Panc1 (cell line): ENCODE results near the gene GHITM.

ENCODE experiments used
- POLR2AphosphoS5 ChIP-seq: IDR thresholded peaks from 2 replicates; pipeline ENCODE4 v1.6.1; 2012; ENCODE audit warnings: mild to moderate bottlenecking, low read depth, low read length, moderate library complexity
- SIN3A ChIP-seq: IDR thresholded peaks from 2 replicates; pipeline ENCODE4 v1.6.1; 2012; ENCODE audit warnings: low read depth, mild to moderate bottlenecking, low read length, moderate library complexity, borderline replicate concordance; ENCODE audit not compliant: insufficient read depth
- TCF7L2 ChIP-seq: IDR thresholded peaks from 2 replicates; pipeline ENCODE4 v1.6.1; 2011; ENCODE audit warnings: mild to moderate bottlenecking, low read depth, low read length, inconsistent platforms
- TF ChIP-seq, protein P1 (sequence below): fragments of 450-650 bp; IDR thresholded peaks from 2 replicates; pipeline ENCODE4 v1.5.1; 2017; ENCODE audit warnings: mild to moderate bottlenecking
- TF ChIP-seq, protein P2 (sequence below), 2 experiments: IDR thresholded peaks; 2 replicates each; pipeline ENCODE4 v1.6.1; 2011 to 2012; ENCODE audit warnings: low read depth in 2 of 2, control low read depth in 1 of 2, low read length in 1 of 2, mild to moderate bottlenecking in 1 of 2, moderate library complexity in 1 of 2; ENCODE audit not compliant: insufficient read depth in 1 of 2

DNA sequence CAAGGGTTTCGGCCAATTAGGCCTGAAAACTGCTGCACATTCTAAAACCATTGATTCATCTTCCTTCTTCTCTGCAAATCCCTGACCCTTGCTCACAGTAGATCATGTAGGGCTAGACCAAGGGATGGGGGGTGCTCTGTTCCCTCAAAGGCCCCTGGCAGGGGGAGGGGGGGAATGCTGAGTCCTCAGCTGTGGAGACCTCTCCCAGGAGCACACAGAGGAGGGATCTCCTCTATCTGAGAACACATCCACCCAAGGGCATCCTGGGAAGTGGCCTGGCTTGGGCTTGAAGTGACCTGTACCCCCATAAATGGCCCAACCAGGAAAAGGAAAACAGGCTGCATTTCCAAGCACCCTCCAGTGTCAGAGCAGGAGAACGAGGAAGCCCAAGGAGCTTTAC is 54.0 kb downstream of the GHITM start:
- TF ChIP-seq, protein P1, sequence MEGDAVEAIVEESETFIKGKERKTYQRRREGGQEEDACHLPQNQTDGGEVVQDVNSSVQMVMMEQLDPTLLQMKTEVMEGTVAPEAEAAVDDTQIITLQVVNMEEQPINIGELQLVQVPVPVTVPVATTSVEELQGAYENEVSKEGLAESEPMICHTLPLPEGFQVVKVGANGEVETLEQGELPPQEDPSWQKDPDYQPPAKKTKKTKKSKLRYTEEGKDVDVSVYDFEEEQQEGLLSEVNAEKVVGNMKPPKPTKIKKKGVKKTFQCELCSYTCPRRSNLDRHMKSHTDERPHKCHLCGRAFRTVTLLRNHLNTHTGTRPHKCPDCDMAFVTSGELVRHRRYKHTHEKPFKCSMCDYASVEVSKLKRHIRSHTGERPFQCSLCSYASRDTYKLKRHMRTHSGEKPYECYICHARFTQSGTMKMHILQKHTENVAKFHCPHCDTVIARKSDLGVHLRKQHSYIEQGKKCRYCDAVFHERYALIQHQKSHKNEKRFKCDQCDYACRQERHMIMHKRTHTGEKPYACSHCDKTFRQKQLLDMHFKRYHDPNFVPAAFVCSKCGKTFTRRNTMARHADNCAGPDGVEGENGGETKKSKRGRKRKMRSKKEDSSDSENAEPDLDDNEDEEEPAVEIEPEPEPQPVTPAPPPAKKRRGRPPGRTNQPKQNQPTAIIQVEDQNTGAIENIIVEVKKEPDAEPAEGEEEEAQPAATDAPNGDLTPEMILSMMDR = no peak
- no peak for TF ChIP-seq POLR2AphosphoS5
- no peak for TF ChIP-seq SIN3A
- TF ChIP-seq, protein P2, sequence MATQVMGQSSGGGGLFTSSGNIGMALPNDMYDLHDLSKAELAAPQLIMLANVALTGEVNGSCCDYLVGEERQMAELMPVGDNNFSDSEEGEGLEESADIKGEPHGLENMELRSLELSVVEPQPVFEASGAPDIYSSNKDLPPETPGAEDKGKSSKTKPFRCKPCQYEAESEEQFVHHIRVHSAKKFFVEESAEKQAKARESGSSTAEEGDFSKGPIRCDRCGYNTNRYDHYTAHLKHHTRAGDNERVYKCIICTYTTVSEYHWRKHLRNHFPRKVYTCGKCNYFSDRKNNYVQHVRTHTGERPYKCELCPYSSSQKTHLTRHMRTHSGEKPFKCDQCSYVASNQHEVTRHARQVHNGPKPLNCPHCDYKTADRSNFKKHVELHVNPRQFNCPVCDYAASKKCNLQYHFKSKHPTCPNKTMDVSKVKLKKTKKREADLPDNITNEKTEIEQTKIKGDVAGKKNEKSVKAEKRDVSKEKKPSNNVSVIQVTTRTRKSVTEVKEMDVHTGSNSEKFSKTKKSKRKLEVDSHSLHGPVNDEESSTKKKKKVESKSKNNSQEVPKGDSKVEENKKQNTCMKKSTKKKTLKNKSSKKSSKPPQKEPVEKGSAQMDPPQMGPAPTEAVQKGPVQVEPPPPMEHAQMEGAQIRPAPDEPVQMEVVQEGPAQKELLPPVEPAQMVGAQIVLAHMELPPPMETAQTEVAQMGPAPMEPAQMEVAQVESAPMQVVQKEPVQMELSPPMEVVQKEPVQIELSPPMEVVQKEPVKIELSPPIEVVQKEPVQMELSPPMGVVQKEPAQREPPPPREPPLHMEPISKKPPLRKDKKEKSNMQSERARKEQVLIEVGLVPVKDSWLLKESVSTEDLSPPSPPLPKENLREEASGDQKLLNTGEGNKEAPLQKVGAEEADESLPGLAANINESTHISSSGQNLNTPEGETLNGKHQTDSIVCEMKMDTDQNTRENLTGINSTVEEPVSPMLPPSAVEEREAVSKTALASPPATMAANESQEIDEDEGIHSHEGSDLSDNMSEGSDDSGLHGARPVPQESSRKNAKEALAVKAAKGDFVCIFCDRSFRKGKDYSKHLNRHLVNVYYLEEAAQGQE (IDR thresholded peaks at IDR 0.05; ENCODE audit: insufficient read depth in 1 of 2, low read depth in 2 of 2, low read length in 1 of 2) = no peak
- TF ChIP-seq TCF7L2 = no peak
